ENCODE measurements around the gene TXNIP.

The TXNIP gene

GRCh38 chr1:145978854-145979745, 17.3 kb downstream of the TXNIP start:
- TF ChIP-seq CTCF (IDR thresholded peaks at IDR 0.05): no peak

GRCh38 chr1:145978471-145978853, 17.9 kb downstream of the TXNIP start:
- no peak for TF ChIP-seq CTCF (IDR thresholded peaks at IDR 0.05)

GRCh38 chr1:145977486-145978470, 18.6 kb downstream of the TXNIP start:
- TF ChIP-seq CTCF (IDR thresholded peaks at IDR 0.05): peak; percentile 89

GRCh38 chr1:145977016-145977415, 19.4 kb downstream of the TXNIP start:
- TF ChIP-seq CTCF (IDR thresholded peaks at IDR 0.05): no peak

- no peak for TF ChIP-seq CTCF (IDR thresholded peaks at IDR 0.05)
Measured at GRCh38 chr1:145975216-145975615, 21.2 kb downstream of the TXNIP start.

- no peak for TF ChIP-seq CTCF (IDR thresholded peaks at IDR 0.05)
Measured at GRCh38 chr1:145974721-145975120, 21.7 kb downstream of the TXNIP start.

- TF ChIP-seq CTCF (IDR thresholded peaks at IDR 0.05): no peak
Measured at GRCh38 chr1:145972580-145972979, 23.8 kb downstream of the TXNIP start.

Measured in LNCAP (cell line).